OCI-LY1 (cell line): ENCODE data around the gene CSK.
"Not testable (repeated sequence)": the region's sequence is repeated elsewhere in the genome, so short reads cannot be mapped to it uniquely, and the experiment has no call there.

Experiments
- H2AFZ ChIP-seq: fragments of 200-600 bp; sonication (generic), shearing (Covaris generic); 2 replicates; pipeline ENCODE4 v1.6.0; 2014; ENCODE audit warnings: antibody characterized with exemption, mild to moderate bottlenecking, low read length
- H3F3A ChIP-seq: fragments of 200-600 bp; sonication (generic), shearing (Covaris generic); 2 replicates; pipeline ENCODE4 v1.6.0; 2014; ENCODE audit warnings: mild to moderate bottlenecking, antibody characterized with exemption, low read length, moderate library complexity; ENCODE audit not compliant: insufficient read depth
- H3K27ac ChIP-seq: fragments of 200-600 bp; sonication (generic); 2 replicates; pipeline ENCODE4 v1.5.1; 2014; ENCODE audit warnings: low read length, mixed run types, mild to moderate bottlenecking, low read depth; ENCODE audit not compliant: poor library complexity, severe bottlenecking
- H3K27me3 ChIP-seq: fragments of 200-600 bp; sonication (generic); 2 replicates; pipeline ENCODE4 v1.6.0; 2014; ENCODE audit warnings: antibody characterized with exemption, mild to moderate bottlenecking, low read length, moderate library complexity; ENCODE audit not compliant: insufficient read depth
- H3K36me3 ChIP-seq: fragments of 200-600 bp; sonication (generic); 2 replicates; pipeline ENCODE4 v1.6.1; 2014; ENCODE audit warnings: mild to moderate bottlenecking, antibody characterized with exemption, low read length, moderate library complexity, mixed read lengths; ENCODE audit not compliant: insufficient read depth
- H3K4me1 ChIP-seq: fragments of 200-600 bp; sonication (generic); 2 replicates; pipeline ENCODE4 v1.5.1; 2014; ENCODE audit warnings: mild to moderate bottlenecking, low read length, moderate library complexity; ENCODE audit not compliant: insufficient read depth, severe bottlenecking
- H3K4me2 ChIP-seq: fragments of 200-600 bp; sonication (generic), shearing (Covaris generic); 2 replicates; pipeline ENCODE4 v1.6.1; 2014; ENCODE audit warnings: low read length
- H3K4me3 ChIP-seq: fragments of 200-600 bp; sonication (generic); 2 replicates; pipeline ENCODE4 v1.5.1; 2014; ENCODE audit warnings: low read length, low read depth, mild to moderate bottlenecking, mixed read lengths; ENCODE audit not compliant: poor library complexity, severe bottlenecking
- H3K79me2 ChIP-seq: fragments of 200-600 bp; shearing (Covaris generic); 2 replicates; pipeline ENCODE4 v1.6.1; 2016; ENCODE audit warnings: mixed run types, low read length, mixed read lengths; ENCODE audit not compliant: insufficient read depth
- H3K9ac ChIP-seq: fragments of 200-600 bp; sonication (generic), shearing (Covaris generic); 2 replicates; pipeline ENCODE4 v1.6.1; 2014; ENCODE audit warnings: mild to moderate bottlenecking, low read length, mixed read lengths
- H3K9me2 ChIP-seq: fragments of 200-600 bp; sonication (generic), shearing (Covaris generic); 2 replicates; pipeline ENCODE4 v1.6.1; 2014; ENCODE audit warnings: low read depth, mild to moderate bottlenecking, low read length, mixed read lengths
- H3K9me3 ChIP-seq: fragments of 200-600 bp; shearing (Covaris generic); 2 replicates; pipeline ENCODE4 v1.6.1; 2014; ENCODE audit warnings: low read length, mixed read lengths
- H4K20me1 ChIP-seq: fragments of 200-600 bp; sonication (generic), shearing (Covaris generic); 2 replicates; pipeline ENCODE4 v1.6.0; 2016; ENCODE audit warnings: mild to moderate bottlenecking, low read length; ENCODE audit not compliant: insufficient read depth
- CTCF ChIP-seq: fragments of 200-600 bp; sonication (generic), shearing (Covaris generic); IDR thresholded peaks from 2 replicates; pipeline ENCODE4 v1.5.1; 2017; ENCODE audit warnings: mild to moderate bottlenecking, antibody characterized with exemption, low read length, moderate library complexity, mixed read lengths
- EZH2 ChIP-seq: fragments of 200-600 bp; sonication (generic), shearing (Covaris generic); IDR thresholded peaks from 2 replicates; pipeline ENCODE4 v1.8.0; 2017; ENCODE audit warnings: borderline replicate concordance, mixed run types, mild to moderate bottlenecking, antibody characterized with exemption, low read length, moderate library complexity, mixed read lengths

CSK gene

GRCh38 chr15:74735305-74735704 is 46.6 kb upstream of the CSK start:
- Histone ChIP-seq H3K9ac (no peak overlapping the region), H3K4me3 (no peak overlapping the region), H3K4me2 (no peak overlapping the region), H2AFZ (no peak overlapping the region), H3K27me3 (peaks cover 8% of the 10 kb centered on the region; the same call in 1 of the 2 replicates), H3F3A (no peaks in the 10 kb centered on the region), H3K9me2 (no peaks in the 10 kb centered on the region), H3K27ac (no peak overlapping the region), H3K79me2 (no peaks in the 10 kb centered on the region), H4K20me1 (no peaks in the 10 kb centered on the region), H3K9me3 (peaks cover 3% of the 10 kb centered on the region; the same call in 1 of the 2 replicates), H3K36me3 (no peaks in the 10 kb centered on the region), H3K4me1 (no peaks in the 10 kb centered on the region)
- TF ChIP-seq EZH2, result no peak

GRCh38 chr15:74738239-74738638 is 43.6 kb upstream of the CSK start:
- H3K79me2 ChIP-seq, H3K27me3 ChIP-seq, H3K4me2 ChIP-seq, H3K4me3 ChIP-seq, H3K4me1 ChIP-seq, H3K9ac ChIP-seq, H3K36me3 ChIP-seq, H3K9me3 ChIP-seq, H2AFZ ChIP-seq, H4K20me1 ChIP-seq, H3K27ac ChIP-seq, H3F3A ChIP-seq, H3K9me2 ChIP-seq: not testable (repeated sequence)

- peaks cover 3% of the 10 kb centered on the region; the same call in 1 of the 2 replicates for H3K36me3 ChIP-seq
- H3K9me2 ChIP-seq, result no peaks in the 10 kb centered on the region
- H3F3A ChIP-seq, result no peaks in the 10 kb centered on the region
- no peaks in the 10 kb centered on the region for H3K4me1 ChIP-seq
- TF ChIP-seq EZH2 (no peak), CTCF (no peak)
- H3K27me3 ChIP-seq, result no peaks in the 10 kb centered on the region
- no peaks in the 10 kb centered on the region for H4K20me1 ChIP-seq
- H3K9ac ChIP-seq, result no peak overlapping the region
- H3K27ac ChIP-seq, result no peak overlapping the region
- no peak overlapping the region for H3K4me2 ChIP-seq
- no peak overlapping the region for H3K4me3 ChIP-seq
- H3K9me3 ChIP-seq, result peaks cover 7% of the 10 kb centered on the region
- no peak overlapping the region for H2AFZ ChIP-seq
- H3K79me2 ChIP-seq, result no peaks in the 10 kb centered on the region
Observed at GRCh38 chr15:74742422-74742821, 39.5 kb upstream of the CSK start.

- Histone ChIP-seq H2AFZ (no peak overlapping the region), H3K4me3 (no peak overlapping the region), H3K27ac (no peak overlapping the region), H3K9me2 (no peaks in the 10 kb centered on the region), H3K27me3 (peaks cover 11% of the 10 kb centered on the region), H3K9ac (no peak overlapping the region), H3K36me3 (peaks cover 3% of the 10 kb centered on the region; the same call in 1 of the 2 replicates), H3F3A (no peaks in the 10 kb centered on the region), H3K4me1 (no peaks in the 10 kb centered on the region), H4K20me1 (no peaks in the 10 kb centered on the region), H3K79me2 (no peaks in the 10 kb centered on the region), H3K4me2 (no peak overlapping the region), H3K9me3 (peaks cover 5% of the 10 kb centered on the region)
- TF ChIP-seq EZH2 (no peak), CTCF (no peak)
Observed at GRCh38 chr15:74746389-74746788, 35.5 kb upstream of the CSK start.
